GM12878 (cell line): ENCODE results near the gene WWOX. TPM values are rescaled to one million over a fixed set of nuclear protein-coding genes. Genes with fewer than 3 reads are reported as not detected.

Experiments
- ATAC-seq: fragments of 200-7000 bp; cut with Tn5 transposase; 3 replicates; pipeline ENCODE4 v1.9.1; 2020; ENCODE audit warnings: mild to moderate bottlenecking, moderate library complexity
- BruUV-seq: library from RNA; stranded (reverse); fragments of 400-500 nt; replicated peaks from 2 replicates; lab custom pipeline; 2021; lab: Mats Ljungman, UMichigan
- CTCF ChIA-PET: fragments of 300-600 bp; sonication (Branson Sonifier 250); formaldehyde crosslinking; extraction: SDS; loops from one replicate; lab custom pipeline; 2021; ENCODE audit warnings: inconsistent platforms; lab: Yijun Ruan, JAX
- POLR2A ChIA-PET: fragments of 350-600 bp; formaldehyde crosslinking; extraction: SDS; loops from one replicate; lab custom pipeline; 2021; ENCODE audit warnings: inconsistent platforms; lab: Charles Lee
- RAD21 ChIA-PET: fragments of 300-600 bp; sonication (Branson Sonifier 250); formaldehyde crosslinking; loops from one replicate; lab custom pipeline; 2023; ENCODE audit warnings: antibody characterized with exemption; ENCODE audit not compliant: unreplicated experiment; lab: Charles Lee
- SMC1A ChIA-PET: fragments of 300-600 bp; sonication (Branson Sonifier 250); formaldehyde crosslinking; loops from one replicate; lab custom pipeline; 2023; ENCODE audit not compliant: unreplicated experiment, uncharacterized antibody; lab: Charles Lee
- DNase-seq: peaks from one replicate; pipeline ENCODE4 v3.0.0-alpha.2; 2011; ENCODE audit warnings: low read depth, low spot score
- FAIRE-seq: peaks from 3 replicates; lab custom pipeline; 2011; peaks lifted over from hg19 to GRCh38; lab: Jason Lieb, UNC
- H2AFZ ChIP-seq: 2 replicates; pipeline ENCODE4 v1.6.0; 2011; ENCODE audit warnings: low read depth, low read length, control low read depth; ENCODE audit not compliant: control insufficient read depth
- H3K27ac ChIP-seq: 2 replicates; pipeline ENCODE4 v1.5.1; 2011; ENCODE audit warnings: control low read depth; ENCODE audit not compliant: control insufficient read depth, insufficient read depth
- H3K27me3 ChIP-seq, 2 experiments: replicated peaks in 1 of 2; 2 replicates each; pipeline versions ENCODE4 v1.6.0 to v1.6.1; 2011; ENCODE audit warnings: low read length in 1 of 2; ENCODE audit not compliant: control insufficient read depth in 2 of 2, insufficient read depth in 2 of 2
- H3K36me3 ChIP-seq, 2 experiments: 2 replicates each; pipeline ENCODE4 v1.5.1; 2011; ENCODE audit warnings: low read length in 1 of 2; ENCODE audit not compliant: control insufficient read depth in 2 of 2, insufficient read depth in 2 of 2
- H3K4me1 ChIP-seq: 2 replicates; pipeline ENCODE4 v1.6.1; 2011; ENCODE audit warnings: mild to moderate bottlenecking, low read length, moderate library complexity, mixed read lengths; ENCODE audit not compliant: control insufficient read depth, insufficient read depth
- H3K4me2 ChIP-seq: 2 replicates; pipeline ENCODE4 v1.6.0; 2011; ENCODE audit warnings: control low read depth; ENCODE audit not compliant: control insufficient read depth, insufficient read depth
- H3K4me3 ChIP-seq: fragments of 200-600 bp; sonication (generic); 2 replicates; pipeline ENCODE4 v1.5.1; 2016
- H3K79me2 ChIP-seq: 2 replicates; pipeline ENCODE4 v1.6.0; 2011; ENCODE audit warnings: low read length; ENCODE audit not compliant: control insufficient read depth, insufficient read depth
- H3K9ac ChIP-seq: 2 replicates; pipeline ENCODE4 v1.8.0; 2011; ENCODE audit warnings: low read length, control low read depth, mixed read lengths; ENCODE audit not compliant: control insufficient read depth, insufficient read depth
- H3K9me3 ChIP-seq: replicated peaks from 3 replicates; pipeline ENCODE4 v1.5.1; 2011; ENCODE audit warnings: mild to moderate bottlenecking, low read length; ENCODE audit not compliant: control insufficient read depth, insufficient read depth
- H4K20me1 ChIP-seq: 2 replicates; pipeline ENCODE4 v1.6.0; 2011; ENCODE audit not compliant: control insufficient read depth, insufficient read depth
- BHLHE40 ChIP-seq, 2 experiments: fragments of 450-650 bp in 1 of 2; IDR thresholded peaks; 2 replicates each; pipeline ENCODE4 v1.6.1; 2011 to 2017; ENCODE audit warnings: low read depth in 2 of 2, borderline replicate concordance in 1 of 2, improper control_type of control experiment in 1 of 2, low read length in 1 of 2, mild to moderate bottlenecking in 1 of 2
- CBFB ChIP-seq: IDR thresholded peaks from 2 replicates; pipeline ENCODE4 v1.6.1; 2016; ENCODE audit warnings: antibody characterized with exemption, low read depth
- CHD2 ChIP-seq: IDR thresholded peaks from 2 replicates; pipeline ENCODE4 v1.6.1; 2011; ENCODE audit warnings: low read depth, low read length, improper control_type of control experiment, borderline replicate concordance
- DPF2 ChIP-seq: fragments of 450-650 bp; IDR thresholded peaks from 2 replicates; pipeline ENCODE4 v1.6.1; 2017; ENCODE audit warnings: mild to moderate bottlenecking
- IKZF2 ChIP-seq, 2 experiments: fragments of 450-650 bp; IDR thresholded peaks; 2 replicates each; pipeline ENCODE4 v1.6.1; 2017; ENCODE audit warnings: mild to moderate bottlenecking in 2 of 2, moderate library complexity in 2 of 2
- KDM1A ChIP-seq: fragments of 200-600 bp; sonication (generic); IDR thresholded peaks from 2 replicates; pipeline ENCODE4 v1.6.1; 2016; ENCODE audit warnings: borderline replicate concordance
- LARP7 ChIP-seq: fragments of 450-650 bp; IDR thresholded peaks from 2 replicates; pipeline ENCODE4 v1.6.1; 2017; ENCODE audit warnings: mild to moderate bottlenecking
- MTA2 ChIP-seq: fragments of 450-650 bp; IDR thresholded peaks from 2 replicates; pipeline ENCODE4 v1.6.1; 2016; ENCODE audit warnings: low read depth, mild to moderate bottlenecking, moderate library complexity
- MYB ChIP-seq: fragments of 150-350 bp; IDR thresholded peaks from 2 replicates; pipeline ENCODE4 v1.6.1; 2014; ENCODE audit warnings: mild to moderate bottlenecking, low read depth, low read length, borderline replicate concordance
- MYC ChIP-seq: IDR thresholded peaks from 2 replicates; pipeline ENCODE4 v1.6.1; 2011; ENCODE audit warnings: mild to moderate bottlenecking, low read length, moderate library complexity, inconsistent platforms; ENCODE audit not compliant: insufficient read depth, insufficient replicate concordance, insufficient read length, severe bottlenecking
- NBN ChIP-seq: fragments of 450-650 bp; IDR thresholded peaks from 2 replicates; pipeline ENCODE4 v1.6.1; 2016
- NRF1 ChIP-seq: conservative IDR thresholded peaks from 2 replicates; pipeline ENCODE4 v1.6.1; 2011; ENCODE audit warnings: mild to moderate bottlenecking, low read depth, low read length, improper control_type of control experiment
- POLR2AphosphoS2 ChIP-seq: IDR thresholded peaks from 2 replicates; pipeline ENCODE4 v1.6.1; 2011; ENCODE audit warnings: low read depth, mild to moderate bottlenecking, low read length, improper control_type of control experiment, moderate library complexity
- RB1 ChIP-seq: fragments of 450-650 bp; formaldehyde crosslinking; IDR thresholded peaks from 2 replicates; pipeline ENCODE4 v1.6.1; 2017; ENCODE audit warnings: mild to moderate bottlenecking, borderline replicate concordance
- RFX5 ChIP-seq: IDR thresholded peaks from 2 replicates; pipeline ENCODE4 v1.6.1; 2011; ENCODE audit warnings: low read depth, low read length, improper control_type of control experiment
- RUNX3 ChIP-seq: IDR thresholded peaks from 2 replicates; pipeline ENCODE4 v1.6.1; 2012; ENCODE audit warnings: low read length, inconsistent platforms
- TAF1 ChIP-seq: IDR thresholded peaks from 2 replicates; pipeline ENCODE4 v1.6.1; 2011; ENCODE audit warnings: mild to moderate bottlenecking, low read depth, low read length, borderline replicate concordance
- TCF12 ChIP-seq: IDR thresholded peaks from 2 replicates; pipeline ENCODE4 v1.6.1; 2011; ENCODE audit warnings: low read depth, mild to moderate bottlenecking, low read length
- WGBS: methylation state at CpG from one replicate; pipeline ENCODE4 v1.1.6; 2016; ENCODE audit warnings: low lambda C conversion rate; ENCODE audit not compliant: insufficient replicate concordance, insufficient coverage; ENCODE audit errors: missing lambda C conversion rate; 5-methylcytosine and 5-hydroxymethylcytosine counted together
- in situ Hi-C: fragments of 300-500 bp; cut with MboI; formaldehyde crosslinking; loops from 9 replicates; pipeline ENCODE4 v1.14.3; 2018; ENCODE audit warnings: mixed read lengths
- intact Hi-C: fragments of 100-400 bp; cut with micrococcal nuclease; formaldehyde crosslinking; loops from one replicate; pipeline ENCODE4 v1.14.2; 2022; ENCODE audit not compliant: unreplicated experiment
- polyA plus RNA-seq, 11 experiments: library from polyadenylated mRNA; depleted of rRNA in 4 of 11; unstranded in 6 of 11; stranded (reverse) in 5 of 11; fragments of >200 nt; fragmentation: Nextera tagmentation in 4 of 11; fragmentation: Illumina TruSeq in 1 of 11; extraction: Ambion mirVana in 4 of 11; extraction: Trizol in 1 of 11; gene quantifications; 1 replicate in 1 of 11; 2 replicates in 10 of 11; pipeline versions ENCODE4 v1.2.1 to v1.2.3, GENCODE V29; 2011 to 2016; ENCODE audit warnings: inconsistent platforms in 2 of 11, missing spikeins in 2 of 11, low read depth in 1 of 11
- total RNA-seq, 4 experiments: library from RNA; depleted of rRNA in 3 of 4; stranded (reverse); fragments of >200 nt in 3 of 4; fragmentation: Illumina TruSeq in 1 of 4; extraction: Trizol in 1 of 4; gene quantifications; 2 replicates each; pipeline versions ENCODE4 v1.2.1 to v1.2.3, GENCODE V29; 2013 to 2021
- TF ChIP-seq, protein P1 (sequence below): fragments of 450-650 bp; formaldehyde crosslinking; IDR thresholded peaks from 2 replicates; pipeline ENCODE4 v1.4.0; 2022; ENCODE audit warnings: mild to moderate bottlenecking, moderate library complexity
- TF ChIP-seq, protein P2 (sequence below): IDR thresholded peaks from 2 replicates; pipeline ENCODE4 v1.6.1; 2012; ENCODE audit warnings: low read depth, low read length, improper control_type of control experiment

The WWOX gene
- total and polyA plus RNA-seq, 10 of the 15 experiments (the other 5 are each of a cell fraction or from before 2014, with no cell fraction given), result 2.8 to 24.4 (median 17.8) TPM

DNA sequence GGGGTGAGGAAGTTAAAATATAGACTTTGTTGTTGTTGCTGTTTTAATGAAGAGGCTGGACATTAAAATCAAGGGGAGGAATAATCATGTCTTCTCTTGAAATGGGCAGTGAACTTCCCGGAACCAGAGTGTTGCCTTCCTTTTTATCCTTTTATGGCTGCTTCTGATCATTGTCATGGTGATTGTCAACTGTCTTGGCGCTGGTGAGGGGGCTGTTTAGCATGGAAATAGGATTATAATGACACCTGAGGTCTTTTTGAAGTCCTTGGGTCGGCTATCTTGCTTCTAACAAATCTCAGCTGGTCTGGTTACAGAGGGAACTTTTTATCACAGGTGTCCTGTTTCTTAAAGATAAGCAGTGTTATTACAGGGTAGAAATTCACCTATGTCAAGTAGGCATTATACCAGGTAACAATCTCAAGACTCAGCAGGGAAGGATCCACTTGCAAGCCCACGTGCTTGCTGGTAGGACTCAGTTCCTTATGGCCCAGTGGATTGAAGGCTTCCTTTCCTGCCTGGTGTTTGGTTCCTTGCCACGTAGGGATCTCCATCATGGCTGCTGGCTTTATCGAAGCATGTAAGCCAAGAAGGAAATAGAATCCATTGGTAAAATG is 349.3 kb downstream of the WWOX start:
- WGBS, result 30% methylated on average over 6 of the region's 6 CpGs
- no TSS peak for BruUV-seq
- no peaks in the 10 kb centered on the region for H3K79me2 ChIP-seq
- no peak overlapping the region for H3K27ac ChIP-seq
- ChIA-PET CTCF (interaction anchor here (1.1 kb wide), 1 partner anchor 13 kb away, joined by 3 read pairs; no protein-coding TSS in a partner anchor), POLR2A (no interaction called here), SMC1A (no interaction called here), RAD21 (no interaction called here)
- H3K4me1 ChIP-seq, result no peaks in the 10 kb centered on the region
- intact Hi-C loops, result no loop called here
- no peak overlapping the region for H3K4me2 ChIP-seq
- H4K20me1 ChIP-seq, result no peaks in the 10 kb centered on the region
- no peaks in the 10 kb centered on the region for H3K27me3 ChIP-seq
- H3K9ac ChIP-seq, result no peak overlapping the region
- in situ Hi-C loops, result no loop called here
- ATAC-seq (no peak), DNase-seq (no peak), FAIRE-seq (no peak)
- H3K36me3 ChIP-seq, result no peaks in the 10 kb centered on the region
- TF ChIP-seq BHLHE40 (IDR thresholded peaks at IDR 0.05; ENCODE audit: borderline replicate concordance in 1 of 2, low read depth in 2 of 2, low read length in 1 of 2) (no peak), NRF1 (no peak), POLR2AphosphoS2 (no peak), IKZF2 (IDR thresholded peaks at IDR 0.05) (no peak), DPF2 (no peak), CBFB (no peak), LARP7 (no peak), MYB (no peak), TCF12 (no peak), RFX5 (no peak), TAF1 (no peak), RUNX3 (no peak), MTA2 (no peak), KDM1A (no peak), RB1 (no peak), MYC (no peak), CHD2 (no peak), NBN (no peak)
- TF ChIP-seq, protein P1, sequence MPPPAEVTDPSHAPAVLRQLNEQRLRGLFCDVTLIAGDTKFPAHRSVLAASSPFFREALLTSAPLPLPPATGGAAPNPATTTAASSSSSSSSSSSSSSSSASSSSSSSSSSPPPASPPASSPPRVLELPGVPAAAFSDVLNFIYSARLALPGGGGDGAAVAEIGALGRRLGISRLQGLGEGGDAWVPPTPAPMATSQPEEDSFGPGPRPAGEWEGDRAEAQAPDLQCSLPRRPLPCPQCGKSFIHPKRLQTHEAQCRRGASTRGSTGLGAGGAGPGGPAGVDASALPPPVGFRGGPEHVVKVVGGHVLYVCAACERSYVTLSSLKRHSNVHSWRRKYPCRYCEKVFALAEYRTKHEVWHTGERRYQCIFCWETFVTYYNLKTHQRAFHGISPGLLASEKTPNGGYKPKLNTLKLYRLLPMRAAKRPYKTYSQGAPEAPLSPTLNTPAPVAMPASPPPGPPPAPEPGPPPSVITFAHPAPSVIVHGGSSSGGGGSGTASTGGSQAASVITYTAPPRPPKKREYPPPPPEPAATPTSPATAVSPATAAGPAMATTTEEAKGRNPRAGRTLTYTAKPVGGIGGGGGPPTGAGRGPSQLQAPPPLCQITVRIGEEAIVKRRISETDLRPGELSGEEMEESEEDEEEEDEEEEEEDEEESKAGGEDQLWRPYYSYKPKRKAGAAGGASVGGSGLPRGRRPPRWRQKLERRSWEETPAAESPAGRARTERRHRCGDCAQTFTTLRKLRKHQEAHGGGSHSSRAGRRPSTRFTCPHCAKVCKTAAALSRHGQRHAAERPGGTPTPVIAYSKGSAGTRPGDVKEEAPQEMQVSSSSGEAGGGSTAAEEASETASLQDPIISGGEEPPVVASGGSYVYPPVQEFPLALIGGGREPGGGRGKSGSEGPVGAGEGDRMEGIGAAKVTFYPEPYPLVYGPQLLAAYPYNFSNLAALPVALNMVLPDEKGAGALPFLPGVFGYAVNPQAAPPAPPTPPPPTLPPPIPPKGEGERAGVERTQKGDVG (CRISPR knock-in tag), result no peak
- TF ChIP-seq, protein P2, sequence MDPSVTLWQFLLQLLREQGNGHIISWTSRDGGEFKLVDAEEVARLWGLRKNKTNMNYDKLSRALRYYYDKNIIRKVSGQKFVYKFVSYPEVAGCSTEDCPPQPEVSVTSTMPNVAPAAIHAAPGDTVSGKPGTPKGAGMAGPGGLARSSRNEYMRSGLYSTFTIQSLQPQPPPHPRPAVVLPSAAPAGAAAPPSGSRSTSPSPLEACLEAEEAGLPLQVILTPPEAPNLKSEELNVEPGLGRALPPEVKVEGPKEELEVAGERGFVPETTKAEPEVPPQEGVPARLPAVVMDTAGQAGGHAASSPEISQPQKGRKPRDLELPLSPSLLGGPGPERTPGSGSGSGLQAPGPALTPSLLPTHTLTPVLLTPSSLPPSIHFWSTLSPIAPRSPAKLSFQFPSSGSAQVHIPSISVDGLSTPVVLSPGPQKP, result no peak
- H3K4me3 ChIP-seq, result no peak overlapping the region
- no peaks in the 10 kb centered on the region for H3K9me3 ChIP-seq
- H2AFZ ChIP-seq, result no peak overlapping the region
